Activated naive CD4-positive, alpha-beta T cell treated with anti-CD3 and anti-CD28 coated beads, Interleukin-2, amount 50 U/mL, for 16 hours (primary cell): ENCODE results near the gene HSPA12B.

Experiments
- DNase-seq: peaks from one replicate; pipeline ENCODE4 v3.0.0-alpha.2; 2020

HSPA12B gene, protein sequence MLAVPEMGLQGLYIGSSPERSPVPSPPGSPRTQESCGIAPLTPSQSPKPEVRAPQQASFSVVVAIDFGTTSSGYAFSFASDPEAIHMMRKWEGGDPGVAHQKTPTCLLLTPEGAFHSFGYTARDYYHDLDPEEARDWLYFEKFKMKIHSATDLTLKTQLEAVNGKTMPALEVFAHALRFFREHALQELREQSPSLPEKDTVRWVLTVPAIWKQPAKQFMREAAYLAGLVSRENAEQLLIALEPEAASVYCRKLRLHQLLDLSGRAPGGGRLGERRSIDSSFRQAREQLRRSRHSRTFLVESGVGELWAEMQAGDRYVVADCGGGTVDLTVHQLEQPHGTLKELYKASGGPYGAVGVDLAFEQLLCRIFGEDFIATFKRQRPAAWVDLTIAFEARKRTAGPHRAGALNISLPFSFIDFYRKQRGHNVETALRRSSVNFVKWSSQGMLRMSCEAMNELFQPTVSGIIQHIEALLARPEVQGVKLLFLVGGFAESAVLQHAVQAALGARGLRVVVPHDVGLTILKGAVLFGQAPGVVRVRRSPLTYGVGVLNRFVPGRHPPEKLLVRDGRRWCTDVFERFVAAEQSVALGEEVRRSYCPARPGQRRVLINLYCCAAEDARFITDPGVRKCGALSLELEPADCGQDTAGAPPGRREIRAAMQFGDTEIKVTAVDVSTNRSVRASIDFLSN

DNA sequence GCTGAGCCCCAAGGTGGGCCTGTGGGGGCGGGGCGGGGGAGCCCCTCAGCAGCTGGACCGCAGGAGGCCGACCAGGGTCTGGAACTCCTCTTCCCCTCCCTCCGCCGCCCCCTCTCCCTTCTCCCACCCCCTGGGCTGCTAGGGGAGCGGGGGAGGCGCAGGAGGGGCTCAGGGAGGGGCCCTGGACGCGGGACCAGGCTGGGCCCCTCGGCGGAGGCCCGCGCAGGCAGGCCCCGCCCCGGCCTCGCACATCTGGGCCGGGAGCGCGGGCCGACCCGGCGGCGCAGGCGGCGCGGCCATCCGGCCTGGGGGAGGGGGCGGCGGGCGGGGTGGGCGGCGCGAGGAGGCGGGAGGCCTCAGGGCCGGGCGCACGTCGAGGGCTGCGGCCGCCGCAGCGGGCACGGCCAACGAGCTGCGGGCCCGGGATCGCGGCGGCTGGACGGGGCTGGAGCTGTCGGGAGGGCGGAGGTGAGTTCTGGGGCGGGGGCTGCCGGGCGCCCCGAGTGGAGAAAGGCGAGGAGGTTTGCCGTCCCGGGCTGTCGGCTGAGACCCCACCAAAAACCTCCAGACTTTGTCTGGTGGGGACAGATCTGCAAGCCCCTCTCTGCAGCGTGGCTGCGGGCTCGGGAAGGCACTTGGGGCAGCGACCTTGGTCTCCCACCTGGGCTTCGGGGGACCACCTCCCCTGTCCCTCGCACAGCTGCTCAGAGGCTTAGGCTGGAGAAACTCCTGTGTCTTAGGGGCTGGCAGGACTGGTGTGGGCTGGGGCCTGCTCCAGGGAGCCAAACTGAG is at the start of gene HSPA12B:
HSPA12B (plus strand) TSS at position 359 of the 792 bp plus-strand sequence. CDS start 5,990 bp downstream, outside the sequence.
- DNase-seq, result no peak

DNA sequence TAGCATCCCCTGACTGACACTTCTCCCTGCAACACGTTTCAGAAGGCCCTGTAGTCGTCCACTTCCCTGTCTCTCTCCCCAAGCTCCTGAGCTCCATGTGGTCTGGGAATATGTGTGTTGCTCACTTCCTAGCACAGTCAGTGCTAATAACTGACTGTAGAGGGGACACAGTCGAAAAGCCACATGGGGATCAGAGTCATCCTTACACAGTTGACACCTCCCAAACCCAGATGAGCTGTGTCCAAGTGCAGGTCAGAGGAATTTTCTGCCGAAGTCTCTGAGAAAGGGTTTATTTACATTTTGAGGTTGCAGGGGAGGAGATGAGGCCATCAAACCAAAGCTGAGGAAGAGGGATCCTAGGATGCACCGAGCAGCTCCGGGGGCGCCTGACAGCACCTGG is 47.1 kb upstream of the HSPA12B start:
- DNase-seq, result no peak

DNA sequence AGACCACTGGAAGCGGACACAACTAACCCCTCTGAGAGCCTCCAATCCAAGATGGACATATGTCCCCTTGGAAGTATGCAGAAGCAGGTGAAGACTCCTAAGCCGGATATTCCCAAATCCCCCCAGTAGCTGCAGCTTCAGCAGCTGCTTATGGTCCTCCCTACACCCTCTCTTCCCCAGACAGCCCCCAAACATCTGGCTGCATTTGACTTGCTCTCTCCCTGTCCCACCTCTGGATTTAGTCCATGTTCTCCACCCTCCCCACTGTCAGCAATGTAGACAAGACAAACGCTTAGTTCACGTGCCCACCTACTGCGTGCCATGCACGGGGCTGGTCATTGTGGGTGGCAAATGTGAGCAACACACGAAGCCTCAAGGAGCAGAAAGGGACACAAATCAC is 46.1 kb upstream of the HSPA12B start:
- DNase-seq, result no peak

DNA sequence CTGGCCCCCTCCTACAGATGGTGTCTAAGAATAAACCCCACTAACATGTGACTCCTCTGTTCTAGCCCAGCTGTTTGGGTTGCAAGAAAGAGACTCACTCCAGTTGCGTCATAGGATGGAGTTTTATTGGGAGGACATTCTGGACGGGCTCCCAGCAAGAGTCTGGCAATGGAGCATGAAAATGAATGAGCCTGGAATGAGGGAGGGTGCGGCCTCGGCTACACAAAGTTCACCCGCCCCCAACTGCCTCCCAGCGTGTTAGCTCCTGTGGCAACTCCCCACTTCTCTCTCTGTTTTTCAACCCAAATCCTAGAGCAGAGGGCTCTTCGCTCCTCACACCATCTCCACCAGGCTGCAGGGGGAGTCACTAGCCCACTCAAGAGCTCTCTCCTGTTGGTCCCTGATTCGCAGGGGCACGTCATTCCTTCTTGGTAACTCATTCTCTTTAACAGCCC is 45.6 kb upstream of the HSPA12B start:
- no peak for DNase-seq

DNA sequence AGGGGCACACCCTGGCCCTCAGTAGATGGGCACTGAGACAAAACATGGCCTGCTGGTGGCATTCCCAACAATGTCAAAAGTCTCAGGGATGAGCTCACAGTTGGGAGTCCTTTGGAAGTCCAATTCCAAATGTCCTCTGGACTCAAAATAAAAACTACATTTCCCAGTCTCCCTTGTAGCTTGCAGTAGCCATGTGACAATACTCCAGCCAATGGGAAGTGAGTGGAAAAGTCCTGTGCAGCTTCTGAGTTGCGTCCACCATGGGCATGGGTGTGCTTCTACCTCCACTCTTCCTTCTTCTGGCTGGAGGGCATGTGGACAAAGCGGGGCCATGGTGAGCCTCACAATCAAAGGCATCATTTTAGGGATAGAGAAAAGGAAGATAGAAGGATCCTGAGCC is 44.8 kb upstream of the HSPA12B start:
- DNase-seq, result no peak

DNA sequence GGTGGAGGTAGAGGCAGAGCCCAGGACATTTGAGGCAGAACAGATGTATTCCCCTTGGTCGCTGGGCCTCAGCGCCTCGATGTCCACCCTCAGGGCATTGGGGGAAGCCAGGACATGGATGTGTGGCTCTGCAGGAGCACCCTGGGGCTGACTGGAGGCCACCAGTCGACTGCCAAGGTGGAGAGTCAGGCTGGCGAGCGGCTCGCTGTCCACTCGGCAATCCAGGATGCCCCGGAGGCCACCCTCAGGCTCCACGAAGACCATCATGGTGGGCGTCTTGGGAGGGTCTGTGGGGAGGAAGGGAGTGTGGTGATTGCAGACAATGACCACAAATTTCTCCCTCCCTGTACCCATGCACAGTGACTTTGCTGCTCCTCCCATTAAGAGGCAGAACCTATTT is 42.5 kb upstream of the HSPA12B start:
- DNase-seq, result no peak

DNA sequence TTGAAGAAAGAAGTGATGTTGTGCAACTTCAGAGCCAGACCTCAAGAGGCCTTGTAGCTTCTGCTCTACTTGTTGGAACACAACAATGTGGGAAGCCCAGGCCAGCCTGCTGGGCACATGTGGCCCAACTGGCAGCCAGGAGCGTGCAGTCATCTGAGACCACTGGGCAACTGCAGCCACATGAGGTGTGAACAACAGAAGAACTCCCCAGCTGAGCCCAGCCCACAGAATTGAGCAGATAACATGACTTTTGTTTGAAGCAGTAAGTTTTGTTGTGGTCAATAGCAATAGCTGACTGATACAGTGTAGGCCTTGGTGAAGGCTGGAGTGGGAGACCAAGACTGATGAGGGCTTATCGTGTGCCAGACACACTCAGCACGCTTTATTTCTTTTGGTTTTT is 42.1 kb upstream of the HSPA12B start:
- no peak for DNase-seq

DNA sequence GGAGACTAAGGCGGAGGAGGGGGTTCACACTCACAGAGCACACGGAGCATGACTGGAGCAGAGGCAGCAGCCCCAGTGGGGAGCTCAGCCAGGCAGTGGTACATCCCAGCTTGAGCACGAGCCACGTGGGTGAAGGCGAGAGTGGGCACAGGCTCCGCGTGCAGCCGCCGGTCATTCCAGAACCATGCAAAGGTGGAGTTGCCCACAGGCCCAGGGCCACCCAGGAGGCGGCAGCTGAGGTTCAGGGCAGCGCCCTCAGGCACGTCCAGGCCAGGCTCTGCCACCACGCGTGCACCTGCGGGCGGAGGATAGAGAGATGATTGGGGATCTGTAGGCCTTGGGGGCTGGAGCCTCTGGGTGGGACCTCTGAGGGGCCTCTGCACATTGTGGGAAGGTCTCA is 41.2 kb upstream of the HSPA12B start:
- DNase-seq, result no peak

DNA sequence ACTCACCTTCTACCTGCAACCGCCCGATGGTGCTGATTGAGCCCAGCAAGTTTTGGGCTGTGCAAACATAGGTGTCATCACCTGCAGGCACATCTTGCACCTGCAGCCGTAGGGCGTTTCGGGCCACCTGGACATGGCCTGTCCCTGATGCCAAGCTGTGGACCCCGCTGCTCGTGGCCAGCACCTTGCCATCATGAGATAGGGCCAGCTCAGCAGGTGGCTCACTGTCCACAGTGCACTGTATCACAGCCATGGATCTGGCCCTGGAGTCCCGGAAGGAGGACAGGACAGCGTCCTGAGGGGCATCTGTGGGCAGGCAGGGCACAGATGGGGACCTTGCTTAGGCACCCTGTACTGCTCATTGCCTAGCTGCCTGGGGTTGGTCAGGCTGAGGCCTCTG is 40.6 kb upstream of the HSPA12B start:
- no peak for DNase-seq

DNA sequence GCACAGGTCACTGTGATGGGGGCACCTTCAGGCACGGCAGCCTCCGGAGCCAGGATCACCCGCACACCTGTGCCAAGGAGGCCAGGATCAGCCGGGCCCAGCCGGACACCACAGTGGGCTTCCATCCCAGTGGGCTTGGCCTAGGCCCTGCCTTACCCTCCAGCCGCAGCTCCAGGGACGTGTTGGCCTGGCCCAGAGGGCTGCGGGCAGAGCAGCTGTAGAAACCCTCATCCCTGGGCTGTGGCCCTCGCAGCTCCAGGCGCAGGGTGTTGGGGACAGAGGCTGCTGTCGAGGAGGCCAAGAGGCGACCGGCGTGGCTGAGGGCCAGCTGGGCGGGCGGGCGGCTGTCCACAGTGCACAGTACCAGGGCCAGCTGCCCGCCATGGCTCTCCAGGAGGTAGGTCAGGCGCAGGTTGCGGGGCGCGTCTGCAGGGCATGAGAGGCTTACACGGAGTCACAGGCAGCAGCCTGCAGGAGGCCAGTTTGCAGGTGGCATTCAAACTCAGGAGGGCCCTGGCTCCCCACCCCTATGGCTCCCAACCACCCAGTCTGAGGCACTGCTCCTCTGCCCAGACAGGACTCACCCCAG is 39.7 kb upstream of the HSPA12B start:
- no peak for DNase-seq

DNA sequence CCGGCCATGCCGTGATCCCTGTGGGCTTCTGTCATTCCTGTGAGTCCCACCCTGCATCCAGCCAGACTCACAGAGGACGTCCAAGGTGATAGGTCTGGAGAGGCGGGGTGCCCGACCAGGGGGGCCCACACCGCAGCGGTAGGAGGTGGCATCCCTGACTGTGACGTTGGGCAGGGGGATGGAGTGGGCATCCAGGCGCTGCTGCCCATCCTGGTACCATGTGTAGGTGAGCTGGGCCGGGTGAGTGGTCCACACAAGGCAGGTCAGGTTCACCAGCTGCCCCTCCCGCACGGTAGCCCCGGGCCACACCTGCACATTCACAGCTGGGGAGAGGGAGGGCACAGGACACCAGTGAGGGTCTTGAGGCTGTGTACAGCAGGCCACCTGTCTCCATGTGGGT is 39.1 kb upstream of the HSPA12B start:
- no peak for DNase-seq

DNA sequence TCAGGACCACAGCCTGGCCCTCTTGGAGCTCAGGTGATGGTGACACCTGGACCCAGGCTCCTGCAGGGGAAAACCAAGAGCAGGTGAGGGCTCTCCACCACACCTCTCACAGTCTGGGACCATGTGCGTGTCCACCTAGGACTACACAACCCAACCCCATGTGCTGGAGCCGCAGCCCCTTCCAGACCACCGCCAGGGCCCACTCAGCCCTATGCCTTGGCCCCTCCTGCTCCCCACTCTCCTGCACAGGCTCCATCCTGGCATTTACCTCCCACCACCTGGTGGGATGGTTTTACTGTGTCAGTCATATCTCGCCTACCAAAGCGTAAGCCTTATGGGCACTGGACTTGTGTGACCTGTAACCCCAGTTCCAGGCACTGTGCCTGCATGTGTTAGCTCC is 37.6 kb upstream of the HSPA12B start:
- no peak for DNase-seq

DNA sequence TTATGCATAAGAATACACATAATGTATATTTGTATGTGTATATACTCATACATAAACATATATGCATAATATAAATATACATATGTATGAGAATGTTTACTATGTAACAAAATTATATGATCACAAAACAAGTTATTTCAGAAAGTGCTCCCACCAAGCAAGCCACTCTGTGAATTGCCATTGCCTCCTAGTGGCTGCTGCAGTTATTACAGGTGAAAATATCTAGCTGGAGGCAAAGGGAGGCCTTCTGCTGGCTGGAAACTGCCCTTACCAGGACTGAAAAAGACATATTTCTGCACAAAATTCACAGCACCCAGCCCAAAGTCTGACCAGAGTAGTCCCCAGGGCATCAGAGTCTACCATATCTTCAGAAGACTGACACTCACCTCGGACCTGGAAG is 36.3 kb upstream of the HSPA12B start:
- no peak for DNase-seq

DNA sequence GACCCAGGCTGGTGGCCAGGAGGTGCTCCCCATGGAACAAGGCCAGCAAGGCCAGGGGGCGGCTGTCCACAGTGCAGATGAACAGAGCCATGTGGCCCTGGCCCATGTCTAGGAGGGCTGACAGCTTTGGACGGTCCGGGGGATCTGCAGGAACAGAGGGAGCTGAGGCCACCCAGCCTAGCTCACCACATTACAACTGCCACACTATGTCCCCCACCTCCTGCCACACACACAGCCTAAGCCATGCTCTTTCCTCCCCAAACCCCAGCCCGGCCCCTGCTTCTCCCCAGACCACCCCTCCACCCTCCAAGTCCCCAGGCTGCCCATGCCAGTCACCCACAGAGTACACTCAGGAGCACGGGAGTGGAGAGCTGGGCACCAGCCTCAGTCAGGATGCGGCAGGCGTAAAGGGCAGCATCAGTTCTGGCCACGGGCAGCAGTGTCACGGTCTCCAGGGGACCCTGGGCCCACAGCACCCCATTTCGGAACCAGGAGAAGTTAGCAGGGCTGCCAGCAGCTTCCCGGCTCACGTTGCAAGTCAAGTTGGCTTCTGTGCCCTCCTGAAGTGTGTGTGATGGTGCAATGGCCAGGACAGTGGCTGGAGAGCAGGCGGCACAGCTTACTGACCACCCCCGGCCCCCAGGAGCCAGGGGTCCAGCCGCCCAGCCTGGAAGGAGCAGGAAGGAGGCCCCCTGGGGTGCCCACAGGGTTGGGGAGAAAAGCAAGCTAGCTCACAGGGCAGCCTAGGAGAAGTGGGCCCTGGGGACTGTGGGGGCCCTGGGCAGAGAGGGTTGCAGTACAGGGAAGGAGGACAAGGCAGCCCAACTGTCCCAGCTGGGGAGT is 35.5 kb upstream of the HSPA12B start:
- DNase-seq, result no peak

DNA sequence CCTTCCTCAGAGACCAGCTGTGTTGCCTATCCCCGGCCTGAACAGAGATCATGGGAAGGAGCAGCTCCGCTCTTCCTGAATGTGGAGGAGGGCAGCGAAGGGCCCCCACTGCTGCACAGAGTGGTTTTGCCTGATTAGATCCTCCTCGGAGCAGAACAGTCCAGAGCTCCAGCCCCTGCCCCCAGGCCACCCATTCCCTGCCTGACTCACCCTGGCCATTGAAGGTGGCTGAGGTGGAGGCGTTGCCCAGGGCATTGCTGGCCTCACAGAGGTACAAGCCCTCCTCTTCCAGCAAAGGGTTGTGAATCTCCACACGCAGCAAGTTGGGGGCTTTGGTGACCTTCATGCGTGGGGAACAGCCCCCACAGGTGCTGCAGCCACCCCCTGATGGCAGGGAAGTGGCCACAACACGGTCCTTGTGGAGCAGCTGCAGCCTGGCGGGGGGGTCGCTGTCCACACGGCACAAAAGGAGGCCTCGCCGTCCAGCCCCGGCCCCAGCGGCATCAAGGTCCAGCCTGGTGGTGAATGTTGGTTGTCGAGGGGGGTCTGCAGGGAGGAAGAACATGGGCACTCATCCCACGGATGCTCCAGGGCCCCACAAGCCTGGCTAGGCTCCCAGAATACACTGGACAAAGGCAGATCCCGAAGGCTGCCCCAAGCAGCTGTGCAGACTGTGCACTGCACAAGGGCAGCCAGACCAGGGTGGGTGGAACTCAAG is 34.7 kb upstream of the HSPA12B start:
- no peak for DNase-seq

DNA sequence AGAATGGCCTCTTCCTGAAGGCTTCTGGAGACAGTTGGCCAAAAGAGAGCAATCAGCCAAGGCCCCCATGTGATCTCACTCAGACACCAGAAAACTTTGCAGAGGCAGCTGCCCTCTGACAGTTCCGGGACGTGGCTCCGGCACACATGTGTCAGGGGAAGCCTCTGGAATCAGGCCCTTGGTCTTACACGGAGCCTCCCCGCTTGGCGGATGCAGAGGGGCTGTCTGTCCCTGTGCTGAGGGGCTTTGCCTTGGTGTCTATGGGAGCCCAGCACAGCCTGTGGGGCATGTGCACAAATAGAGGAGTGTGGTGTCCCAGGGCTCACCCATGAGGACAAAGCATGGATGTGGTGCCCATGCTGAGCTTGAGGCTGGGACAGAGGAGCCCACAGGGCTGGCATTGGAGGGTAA is 33.9 kb upstream of the HSPA12B start:
- no peak for DNase-seq

DNA sequence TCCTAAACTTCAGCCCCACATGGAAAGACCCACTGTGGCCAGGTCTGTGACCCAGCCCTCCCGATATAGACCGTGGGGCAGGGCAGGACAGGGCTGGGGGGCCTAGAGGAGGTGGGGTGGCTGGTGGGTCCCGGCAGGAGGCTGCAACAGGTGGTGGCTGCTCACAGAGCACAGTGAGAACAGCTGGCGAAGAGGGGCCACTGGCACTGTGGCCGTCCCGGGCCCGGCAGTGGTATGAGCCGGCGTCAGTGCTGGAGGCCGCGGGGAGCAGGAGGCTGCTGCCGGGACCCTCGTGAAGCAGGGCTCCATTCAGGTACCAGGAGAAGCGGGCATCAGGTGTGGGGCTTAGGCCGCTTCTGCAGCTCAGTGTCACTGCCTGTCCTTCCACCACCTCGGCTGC is 33.4 kb upstream of the HSPA12B start:
- no peak for DNase-seq

DNA sequence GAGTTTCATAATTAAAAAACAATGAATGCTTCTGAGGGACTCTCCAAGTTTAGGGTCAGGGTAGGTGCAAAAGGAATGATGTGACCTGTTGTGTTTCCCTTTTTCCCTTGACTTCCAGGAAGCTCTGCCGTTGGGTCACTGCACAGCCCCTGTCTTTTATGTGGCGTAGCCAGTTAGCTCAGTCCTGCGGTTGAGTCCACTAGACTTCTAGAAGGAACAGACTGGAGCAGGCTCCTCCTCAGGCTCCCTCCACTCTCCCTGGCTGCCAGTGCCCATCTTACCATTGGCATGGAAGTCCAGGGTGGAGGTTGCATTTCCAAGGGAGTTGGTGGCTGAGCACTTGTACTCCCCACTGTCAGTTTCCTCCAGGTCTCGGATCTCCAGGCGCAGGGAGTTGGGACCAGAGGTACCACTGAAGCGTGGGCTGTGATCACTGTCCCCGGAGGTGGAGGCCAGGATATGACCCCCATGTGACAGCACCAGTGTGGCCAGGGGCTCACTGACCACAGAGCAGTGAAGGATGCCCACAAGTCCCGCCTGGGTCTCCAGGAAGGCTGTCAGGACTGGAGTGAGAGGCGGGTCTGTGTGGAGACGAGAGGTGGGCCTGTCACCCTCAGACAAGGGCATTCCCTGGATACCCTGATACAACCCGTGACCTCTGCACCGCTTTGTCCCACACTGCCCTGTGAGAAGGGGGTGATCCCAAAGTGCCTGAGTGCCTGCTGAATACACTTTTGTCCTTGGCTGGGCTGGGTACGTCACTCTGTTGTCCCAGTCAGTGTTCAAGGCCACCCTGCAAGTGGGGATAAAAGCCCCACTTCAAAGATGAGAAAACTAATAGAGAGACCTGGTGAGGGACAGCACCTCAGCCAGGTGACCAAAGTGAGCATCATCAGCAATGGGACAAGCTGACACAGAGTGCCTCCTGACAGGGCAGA is 31.2 kb upstream of the HSPA12B start:
- DNase-seq, result no peak

DNA sequence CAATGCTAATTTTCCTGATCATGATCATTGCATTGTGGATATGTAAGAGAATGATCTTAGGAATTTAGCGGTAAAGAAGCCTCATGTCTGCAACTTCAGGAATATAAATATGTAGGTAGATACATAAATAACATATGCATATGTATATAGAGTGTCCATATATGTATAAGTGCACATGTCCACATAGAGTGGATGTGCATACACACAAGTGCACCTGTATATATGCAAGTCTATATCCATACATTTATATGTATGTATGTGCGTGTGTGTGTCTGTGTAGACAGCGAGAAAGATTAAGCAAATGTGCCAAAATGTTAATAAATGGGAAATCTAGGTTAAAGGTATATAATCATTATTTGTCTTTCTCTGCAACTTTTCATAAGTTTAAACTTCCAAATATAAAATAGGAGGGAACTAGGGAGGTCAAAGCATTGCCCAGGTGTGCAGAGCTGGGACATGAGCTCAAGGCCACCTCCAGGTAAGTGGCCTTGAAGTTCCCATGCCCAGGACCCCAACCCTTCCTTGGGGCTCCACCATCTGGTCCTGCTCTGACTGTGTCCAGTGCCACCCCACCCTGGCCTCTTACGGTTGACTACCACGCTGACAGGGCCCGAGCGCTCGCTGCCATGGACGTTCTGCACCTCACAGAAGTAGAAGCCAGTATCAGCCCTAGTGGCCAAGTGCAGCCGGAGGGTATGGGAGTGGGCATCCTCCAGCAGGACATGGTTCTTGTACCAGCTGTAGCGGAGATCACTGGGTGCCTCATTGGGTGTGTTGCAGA is 29.7 kb upstream of the HSPA12B start:
- DNase-seq, result no peak

DNA sequence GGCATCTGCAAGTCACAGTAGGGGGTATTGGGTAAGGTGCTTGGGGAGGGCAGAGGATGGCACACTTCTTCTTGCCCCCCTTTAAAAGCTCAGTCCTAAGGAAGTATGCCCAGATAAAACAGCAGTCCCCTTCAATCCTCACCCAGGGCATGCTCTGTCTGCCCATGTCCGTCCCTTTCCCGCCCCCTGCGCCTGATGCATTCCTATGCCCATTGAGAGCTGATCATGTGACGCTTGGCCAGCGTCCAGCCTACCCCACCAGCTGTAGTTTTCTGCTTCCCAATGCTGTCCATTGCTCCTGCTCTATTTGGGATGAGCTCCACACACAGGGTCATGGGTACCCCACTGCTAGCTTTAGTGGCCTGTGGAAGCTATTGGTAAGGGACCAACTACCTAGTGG is 28.4 kb upstream of the HSPA12B start:
- DNase-seq, result no peak
